ENCODE results near the gene GPR141. TPM values are rescaled to one million over a fixed set of nuclear protein-coding genes. Genes with fewer than 3 reads are reported as not detected.

GPR141 gene
- polyA plus RNA-seq, 1 of the 3 experiments (the other 2 are of a cell fraction): not detected

- no peaks in the 10 kb centered on the region for H3K79me2 ChIP-seq (ENCODE audit: insufficient read depth)
- POLR2A ChIA-PET: no interaction called here
- CTCF ChIA-PET: interaction anchor here (1.2 to 1.5 kb wide), 2 partner anchors 18 to 34 kb away, joined by 3 to 5 read pairs; no protein-coding TSS in a partner anchor
- no peak overlapping the region for H2AFZ ChIP-seq (ENCODE audit: low read depth)
- H4K20me1 ChIP-seq (ENCODE audit: insufficient read depth): no peaks in the 10 kb centered on the region
- H3F3A ChIP-seq (replicated peaks; ENCODE audit: insufficient read depth): no peaks in the 10 kb centered on the region
- H3K27me3 ChIP-seq (ENCODE audit: insufficient read depth): no peaks in the 10 kb centered on the region
- WGBS (ENCODE audit: low lambda C conversion rate): 30% methylated on average over 4 of the region's 4 CpGs
- no peaks in the 10 kb centered on the region for H3K9me2 ChIP-seq
- H3K4me1 ChIP-seq (ENCODE audit: control insufficient read depth in 1 of 2, insufficient read depth in 2 of 2, low read depth in 1 of 2, low read length in 1 of 2): no peaks in the 10 kb centered on the region
- H3K4me3 ChIP-seq (ENCODE audit: low read depth in 2 of 2, low read length in 1 of 2): no peak overlapping the region
- no peak overlapping the region for H3K9ac ChIP-seq
- no peak overlapping the region for H3K27ac ChIP-seq (ENCODE audit: low read depth in 2 of 2, low read length in 1 of 2)
- H3K9me3 ChIP-seq: peaks cover 10% of the 10 kb centered on the region
- no peak for TF ChIP-seq REST (IDR thresholded peaks at IDR 0.05; ENCODE audit: low read depth, low read length)
- TF ChIP-seq FOXJ3 (CRISPR knock-in tag; IDR thresholded peaks at IDR 0.05): no peak
- no peaks in the 10 kb centered on the region for H3K36me3 ChIP-seq (replicated peaks in 1 of 2; ENCODE audit: control insufficient read depth in 1 of 2, insufficient read depth in 2 of 2, low read length in 1 of 2)
- DNase-seq: no peak
- no peak overlapping the region for H3K4me2 ChIP-seq
These were observed 14.7 kb downstream of the GPR141 start for GRCh38 chr7:37698276-37698675.

- POLR2A ChIA-PET: no interaction called here
- 27% methylated on average over 2 of the region's 2 CpGs for WGBS (ENCODE audit: low lambda C conversion rate)
- H3F3A ChIP-seq (replicated peaks; ENCODE audit: insufficient read depth): no peaks in the 10 kb centered on the region
These were observed 15.2 kb downstream of the GPR141 start for GRCh38 chr7:37698782-37699181.

GRCh38 chr7:37701769-37702168 lies 18.2 kb downstream of the GPR141 start:
- no peak for DNase-seq
- H2AFZ ChIP-seq (ENCODE audit: low read depth): no peak overlapping the region
- ChIA-PET POLR2A (no interaction called here), CTCF (interaction anchor here (1.6 kb wide), 1 partner anchor 39 kb away, joined by 3 read pairs; no protein-coding TSS in a partner anchor)
- H3K79me2 ChIP-seq (ENCODE audit: insufficient read depth): no peaks in the 10 kb centered on the region
- H3K27me3 ChIP-seq (ENCODE audit: insufficient read depth): no peaks in the 10 kb centered on the region
- H4K20me1 ChIP-seq (ENCODE audit: insufficient read depth): no peaks in the 10 kb centered on the region
- no peak overlapping the region for H3K27ac ChIP-seq (ENCODE audit: low read depth in 2 of 2, low read length in 1 of 2)
- H3K9me2 ChIP-seq: no peaks in the 10 kb centered on the region
- no peak overlapping the region for H3K9ac ChIP-seq
- no peaks in the 10 kb centered on the region for H3K4me1 ChIP-seq (ENCODE audit: control insufficient read depth in 1 of 2, insufficient read depth in 2 of 2, low read depth in 1 of 2, low read length in 1 of 2)
- H3F3A ChIP-seq (replicated peaks; ENCODE audit: insufficient read depth): no peaks in the 10 kb centered on the region
- no peaks in the 10 kb centered on the region for H3K36me3 ChIP-seq (replicated peaks in 1 of 2; ENCODE audit: control insufficient read depth in 1 of 2, insufficient read depth in 2 of 2, low read length in 1 of 2)
- no peak overlapping the region for H3K4me2 ChIP-seq
- H3K4me3 ChIP-seq (ENCODE audit: low read depth in 2 of 2, low read length in 1 of 2): no peak overlapping the region
- 14% methylated on average over 2 of the region's 2 CpGs for WGBS (ENCODE audit: low lambda C conversion rate)
- peaks cover 10% of the 10 kb centered on the region for H3K9me3 ChIP-seq
- no peak for TF ChIP-seq USF2 (IDR thresholded peaks at IDR 0.05; ENCODE audit: borderline replicate concordance, low read depth, low read length)
- TF ChIP-seq POLR2AphosphoS5 (IDR thresholded peaks at IDR 0.05; ENCODE audit: low read depth, low read length): no peak
- TF ChIP-seq NRF1 (IDR thresholded peaks at IDR 0.05; ENCODE audit: low read depth, low read length): no peak
- TF ChIP-seq FOXM1 (IDR thresholded peaks at IDR 0.05; ENCODE audit: low read depth): no peak
- no peak for TF ChIP-seq RAD21 (IDR thresholded peaks at IDR 0.05; ENCODE audit: low read length)

More at GRCh38 chr7:37698782-37699181, 15.2 kb downstream of the GPR141 start:
- Histone ChIP-seq H3K36me3 (replicated peaks in 1 of 2; ENCODE audit: control insufficient read depth in 1 of 2, insufficient read depth in 2 of 2, low read length in 1 of 2) (no peaks in the 10 kb centered on the region), H3K79me2 (ENCODE audit: insufficient read depth) (no peaks in the 10 kb centered on the region), H3K4me2 (no peak overlapping the region), H3K27ac (ENCODE audit: low read depth in 2 of 2, low read length in 1 of 2) (no peak overlapping the region), H3K4me3 (ENCODE audit: low read depth in 2 of 2, low read length in 1 of 2) (no peak overlapping the region), H3K4me1 (ENCODE audit: control insufficient read depth in 1 of 2, insufficient read depth in 2 of 2, low read depth in 1 of 2, low read length in 1 of 2) (no peaks in the 10 kb centered on the region), H3K27me3 (ENCODE audit: insufficient read depth) (no peaks in the 10 kb centered on the region), H2AFZ (ENCODE audit: low read depth) (no peak overlapping the region), H3K9ac (no peak overlapping the region), H4K20me1 (ENCODE audit: insufficient read depth) (no peaks in the 10 kb centered on the region), H3K9me2 (no peaks in the 10 kb centered on the region), H3K9me3 (peaks cover 10% of the 10 kb centered on the region)
- CTCF ChIA-PET: interaction anchor here (1.2 to 1.9 kb wide), 2 partner anchors 11 to 34 kb away, joined by 5 read pairs; no protein-coding TSS in a partner anchor
- no peak for DNase-seq
- no peak for TF ChIP-seq RXRA (IDR thresholded peaks at IDR 0.05; ENCODE audit: borderline replicate concordance, low read depth)
- TF ChIP-seq TAF1 (IDR thresholded peaks at IDR 0.05; ENCODE audit: borderline replicate concordance, low read depth, low read length): no peak
- no peak for TF ChIP-seq GATA2 (CRISPR knock-in tag; IDR thresholded peaks at IDR 0.05)
